B cell (primary cell): ENCODE data around the gene CCDC57. TPM values are rescaled to one million over a fixed set of nuclear protein-coding genes. Genes with fewer than 3 reads are reported as not detected.
A peak's percentile ranks its signal among the peaks of the same experiment; 100 is the strongest.

Experiments used
- ATAC-seq: fragments of 200-7000 bp; cut with Tn5 transposase; one replicate; pipeline ENCODE4 v1.10.0; 2021; ENCODE audit warnings: low read depth, mild to moderate bottlenecking, moderate number of reproducible peaks, moderate library complexity
- CTCF ChIA-PET: fragments of 350-600 bp; sonication (Branson Sonifier 250); formaldehyde crosslinking; loops from one replicate; lab custom pipeline; 2021; ENCODE audit warnings: antibody characterized with exemption, inconsistent platforms; lab: Charles Lee
- POLR2A ChIA-PET: fragments of 350-600 bp; sonication (Branson Sonifier 250); formaldehyde crosslinking; loops from one replicate; lab custom pipeline; 2021; ENCODE audit warnings: antibody characterized with exemption; lab: Charles Lee
- DNase-seq: peaks from one replicate; pipeline ENCODE4 v3.0.0; 2013
- H2AFZ ChIP-seq: 2 replicates; pipeline ENCODE4 v1.6.1; 2012; ENCODE audit warnings: mild to moderate bottlenecking, low read depth, low read length; ENCODE audit not compliant: insufficient read depth, poor library complexity, severe bottlenecking
- H3K27ac ChIP-seq, 2 donors: 1 replicate in 1 of 2; 2 replicates in 1 of 2; pipeline ENCODE4 v1.5.1; 2012 to 2013; ENCODE audit warnings: low read length in 2 of 2, mild to moderate bottlenecking in 2 of 2, moderate library complexity in 1 of 2
- H3K27me3 ChIP-seq, 4 experiments: fragments of 200-600 bp in 1 of 4; sonication (generic) in 1 of 4; replicated peaks in 1 of 4; 1 replicate in 2 of 4; 2 replicates in 2 of 4; pipeline versions ENCODE4 v1.6.1 to v1.7.0; 2013 to 2016; ENCODE audit warnings: low read length in 3 of 4, mild to moderate bottlenecking in 2 of 4, mixed read lengths in 1 of 4, moderate library complexity in 1 of 4; ENCODE audit not compliant: insufficient read depth in 4 of 4, control insufficient read depth in 3 of 4; ENCODE audit errors: control extremely low read depth in 1 of 4
- H3K36me3 ChIP-seq, 2 experiments: replicated peaks in 1 of 2; 1 replicate in 1 of 2; 2 replicates in 1 of 2; pipeline versions ENCODE4 v1.6.1 to v1.7.1; 2013; ENCODE audit warnings: low read length in 1 of 2; ENCODE audit not compliant: insufficient read depth in 2 of 2, control insufficient read depth in 1 of 2; ENCODE audit errors: control extremely low read depth in 1 of 2, extremely low read depth in 1 of 2
- H3K4me1 ChIP-seq, 2 donors: fragments of 200-600 bp in 1 of 2; sonication (generic) in 1 of 2; 1 replicate in 1 of 2; 2 replicates in 1 of 2; pipeline versions ENCODE4 v1.5.1 to v1.6.1; 2013 to 2017; ENCODE audit warnings: low read length in 2 of 2; ENCODE audit not compliant: control insufficient read depth in 2 of 2, insufficient read depth in 2 of 2
- H3K4me2 ChIP-seq: replicated peaks from 2 replicates; pipeline ENCODE3; 2012; ENCODE audit warnings: mild to moderate bottlenecking, low read depth, low read length; ENCODE audit not compliant: poor library complexity, severe bottlenecking
- H3K4me3 ChIP-seq, 5 experiments: fragments of 200-600 bp in 1 of 5; sonication (generic) in 1 of 5; 1 replicate in 3 of 5; 2 replicates in 2 of 5; pipeline versions ENCODE4 v1.5.1 to v1.7.0; 2011 to 2016; ENCODE audit warnings: low read length in 4 of 5, mild to moderate bottlenecking in 4 of 5, low read depth in 2 of 5, control low read depth in 1 of 5, moderate library complexity in 1 of 5; ENCODE audit not compliant: insufficient read depth in 1 of 5; ENCODE audit errors: control extremely low read depth in 1 of 5, extremely low read depth in 1 of 5
- H3K79me2 ChIP-seq: fragments of 200-600 bp; sonication (generic); one replicate; pipeline ENCODE4 v1.6.0; 2016; ENCODE audit warnings: low read length; ENCODE audit not compliant: control insufficient read depth, insufficient read depth
- H3K9ac ChIP-seq: fragments of 200-600 bp; sonication (generic); 2 replicates; pipeline ENCODE4 v1.6.1; 2017; ENCODE audit warnings: mild to moderate bottlenecking, low read length, moderate library complexity
- H3K9me3 ChIP-seq, 3 donors: one replicate each; pipeline versions ENCODE4 v1.6.1 to v1.7.1; 2013; ENCODE audit warnings: low read length in 2 of 3; ENCODE audit not compliant: control insufficient read depth in 2 of 3, insufficient read depth in 1 of 3; ENCODE audit errors: control extremely low read depth in 1 of 3
- H4K20me1 ChIP-seq: 2 replicates; pipeline ENCODE4 v1.6.0; 2012; ENCODE audit warnings: mild to moderate bottlenecking, low read length; ENCODE audit not compliant: insufficient read depth, control insufficient read depth, poor library complexity, severe bottlenecking
- H3K27ac Mint-ChIP-seq: one replicate; pipeline ENCODE4 v1.8.0; 2021; ENCODE audit warnings: mixed read lengths
- H3K27me3 Mint-ChIP-seq: one replicate; pipeline ENCODE4 v1.8.0; 2021; ENCODE audit warnings: mixed read lengths
- H3K4me1 Mint-ChIP-seq: one replicate; pipeline ENCODE4 v1.8.0; 2021; ENCODE audit warnings: mixed read lengths
- H3K4me3 Mint-ChIP-seq: one replicate; pipeline ENCODE4 v1.8.0; 2021; ENCODE audit warnings: mixed read lengths
- H3K9me3 Mint-ChIP-seq: one replicate; pipeline ENCODE4 v1.8.0; 2022; ENCODE audit warnings: mixed read lengths; ENCODE audit not compliant: insufficient read depth
- EZH2 ChIP-seq: IDR thresholded peaks from 2 replicates; pipeline ENCODE4 v1.6.1; 2012; ENCODE audit warnings: borderline replicate concordance, low read depth, mild to moderate bottlenecking, moderate library complexity, low read length; ENCODE audit not compliant: insufficient read depth, poor library complexity, severe bottlenecking
- WGBS: methylation state at CpG from one replicate; pipeline ENCODE4 v1.1.5; 2013; ENCODE audit warnings: missing lambda C conversion rate; ENCODE audit not compliant: insufficient coverage; 5-methylcytosine and 5-hydroxymethylcytosine counted together
- intact Hi-C: fragments of 100-400 bp; cut with micrococcal nuclease; formaldehyde crosslinking; loops from one replicate; pipeline ENCODE4 v1.10.0; 2022
- polyA plus RNA-seq: library from polyadenylated mRNA; depleted of rRNA; stranded (reverse); fragments of >200 nt; gene quantifications from 2 replicates; pipeline ENCODE4 v1.2.3, GENCODE V29; 2012
- total RNA-seq, 2 donors: library from RNA; stranded (reverse); fragments of 120-200 nt in 1 of 2; gene quantifications; 1 replicate in 1 of 2; 2 replicates in 1 of 2; pipeline versions ENCODE4 v1.2.3 to v1.2.4, GENCODE V29; 2013 to 2022
- TF ChIP-seq, protein P1 (sequence below): fragments of 200-600 bp; IDR thresholded peaks from one replicate; pipeline ENCODE4 v1.8.0; 2022; ENCODE audit warnings: antibody characterized with exemption, mild to moderate bottlenecking

Gene CCDC57
- total and polyA plus RNA-seq, 2 donors (not counting 1 experiment from before 2014, with no cell fraction given) = 49.7 to 67.2 TPM

DNA sequence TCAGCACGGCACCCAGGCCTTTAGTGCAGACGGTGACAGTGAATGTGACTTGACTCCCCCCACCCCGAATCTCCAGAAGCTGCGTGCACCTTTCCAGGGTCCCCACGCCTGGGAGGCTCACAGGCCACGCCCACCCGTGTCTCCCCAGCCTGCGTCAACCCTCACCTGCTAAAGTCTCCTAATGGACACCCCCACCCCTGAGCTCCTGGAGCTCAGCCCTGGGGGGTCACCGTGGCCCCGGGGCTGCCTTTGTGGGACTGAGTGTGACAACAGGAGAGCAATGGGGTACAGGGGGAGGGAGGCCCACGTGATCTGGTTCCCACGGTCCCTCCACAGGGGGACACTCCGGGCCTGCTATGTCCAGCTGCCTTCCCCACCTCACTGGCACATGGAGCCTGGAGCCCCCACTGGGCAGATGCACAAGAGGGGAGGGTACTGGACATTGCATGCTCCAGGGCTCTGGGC is 107.2 kb downstream of the CCDC57 start:
- peaks cover 21% of the 10 kb centered on the region for H3K4me1 Mint-ChIP-seq
- Histone ChIP-seq H2AFZ (no peak overlapping the region), H3K9me3 (peaks cover 0 to 4% (median 0%) of the 10 kb centered on the region in 3 donors), H3K4me3 (peak overlapping the region in 4 of 5 experiments; percentile 53 to 80 (median 64)), H3K4me2 (peak overlapping the region; percentile 89), H3K4me1 (peaks cover 18 to 27% of the 10 kb centered on the region in 2 donors), H4K20me1 (no peaks in the 10 kb centered on the region), H3K27me3 (no peaks in the 10 kb centered on the region), H3K27ac (peak overlapping the region; percentile 75 to 79), H3K36me3 (no peaks in the 10 kb centered on the region), H3K79me2 (peaks cover 16% of the 10 kb centered on the region), H3K9ac (peak overlapping the region; percentile 76)
- intact Hi-C loops = no loop called here
- no peaks in the 10 kb centered on the region for H3K27me3 Mint-ChIP-seq
- 93% methylated on average over 6 of the region's 13 CpGs for WGBS
- ChIA-PET CTCF (interaction anchor here (0.6 to 1.6 kb wide), 7 partner anchors 7 to 146 kb away, joined by 3 to 6 read pairs (median 3); partner anchors contain the start of genes DUS1L and FASN), POLR2A (interaction anchor here (1.4 to 1.7 kb wide), 2 partner anchors 68 to 101 kb away, joined by 4 to 12 read pairs; partner anchors contain the start of gene DCXR)
- DNase-seq (no peak), ATAC-seq (no peak)
- peak overlapping the region; percentile 23 for H3K4me3 Mint-ChIP-seq
- TF ChIP-seq EZH2 = no peak
- TF ChIP-seq, protein P1, sequence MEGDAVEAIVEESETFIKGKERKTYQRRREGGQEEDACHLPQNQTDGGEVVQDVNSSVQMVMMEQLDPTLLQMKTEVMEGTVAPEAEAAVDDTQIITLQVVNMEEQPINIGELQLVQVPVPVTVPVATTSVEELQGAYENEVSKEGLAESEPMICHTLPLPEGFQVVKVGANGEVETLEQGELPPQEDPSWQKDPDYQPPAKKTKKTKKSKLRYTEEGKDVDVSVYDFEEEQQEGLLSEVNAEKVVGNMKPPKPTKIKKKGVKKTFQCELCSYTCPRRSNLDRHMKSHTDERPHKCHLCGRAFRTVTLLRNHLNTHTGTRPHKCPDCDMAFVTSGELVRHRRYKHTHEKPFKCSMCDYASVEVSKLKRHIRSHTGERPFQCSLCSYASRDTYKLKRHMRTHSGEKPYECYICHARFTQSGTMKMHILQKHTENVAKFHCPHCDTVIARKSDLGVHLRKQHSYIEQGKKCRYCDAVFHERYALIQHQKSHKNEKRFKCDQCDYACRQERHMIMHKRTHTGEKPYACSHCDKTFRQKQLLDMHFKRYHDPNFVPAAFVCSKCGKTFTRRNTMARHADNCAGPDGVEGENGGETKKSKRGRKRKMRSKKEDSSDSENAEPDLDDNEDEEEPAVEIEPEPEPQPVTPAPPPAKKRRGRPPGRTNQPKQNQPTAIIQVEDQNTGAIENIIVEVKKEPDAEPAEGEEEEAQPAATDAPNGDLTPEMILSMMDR = no peak
- no peaks in the 10 kb centered on the region for H3K9me3 Mint-ChIP-seq
- H3K27ac Mint-ChIP-seq = peak overlapping the region; percentile 98

DNA sequence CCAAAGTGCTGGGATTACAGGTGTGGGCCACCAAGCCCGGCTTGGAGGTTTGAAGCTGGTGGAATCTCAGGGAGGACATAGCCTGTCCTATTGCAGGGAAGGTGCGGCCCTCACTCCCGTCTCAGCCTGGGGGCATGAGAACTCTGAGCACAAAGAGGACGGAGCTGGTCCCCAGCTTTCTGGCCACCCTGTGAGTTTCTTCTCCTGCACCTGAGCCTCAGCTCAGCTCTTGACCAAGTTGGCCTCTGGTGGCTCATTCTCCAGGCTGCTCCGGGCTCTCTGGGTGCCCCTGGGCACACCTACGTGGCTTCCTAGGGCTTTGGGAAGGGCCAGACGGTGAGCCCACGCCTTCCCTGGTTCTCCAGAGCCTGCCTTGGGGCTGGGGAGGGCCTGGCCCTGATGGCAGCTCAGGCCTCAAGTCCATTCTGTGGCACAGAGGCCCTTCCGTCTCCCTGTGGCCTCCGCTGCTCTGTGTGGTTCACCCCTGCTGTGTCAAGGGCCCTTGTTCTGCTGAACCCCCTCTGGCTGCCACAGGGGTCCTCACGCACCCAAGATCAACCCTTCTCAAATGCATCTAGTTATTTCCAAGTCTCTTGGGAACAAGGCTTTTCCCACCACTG is 107.7 kb downstream of the CCDC57 start:
- TF ChIP-seq, protein P1 = no peak
- no peak for TF ChIP-seq EZH2
- Histone ChIP-seq H3K9me3 (peaks cover 0 to 4% (median 0%) of the 10 kb centered on the region in 3 donors), H3K4me2 (peak overlapping the region; percentile 89), H4K20me1 (no peaks in the 10 kb centered on the region), H3K27me3 (no peaks in the 10 kb centered on the region), H3K4me1 (peaks cover 18 to 32% of the 10 kb centered on the region in 2 donors), H2AFZ (no peak overlapping the region), H3K79me2 (peaks cover 16% of the 10 kb centered on the region), H3K9ac (no peak overlapping the region), H3K36me3 (no peaks in the 10 kb centered on the region), H3K27ac (no peak overlapping the region), H3K4me3 (no peak overlapping the region)
- Mint-ChIP-seq H3K27me3 (no peaks in the 10 kb centered on the region), H3K9me3 (no peaks in the 10 kb centered on the region), H3K4me3 (peak overlapping the region; percentile 23), H3K27ac (peak overlapping the region; percentile 70), H3K4me1 (peaks cover 26% of the 10 kb centered on the region)
- ATAC-seq (no peak), DNase-seq (no peak)
- CTCF ChIA-PET = interaction anchor here (1.1 kb wide), 1 partner anchor 145 kb away, joined by 3 read pairs; no protein-coding TSS in a partner anchor
- 96% methylated on average over 11 of the region's 11 CpGs for WGBS
- POLR2A ChIA-PET = no interaction called here
- intact Hi-C loops = no loop called here
